ENCODE results near the gene CLIP3. TPM values are rescaled to one million over a fixed set of nuclear protein-coding genes. Genes with fewer than 3 reads are reported as not detected.

CLIP3 gene
- total and polyA plus RNA-seq, 2 of the 13 experiments (the other 11 are each of a cell fraction or from before 2014, with no cell fraction given): 0.15 to 1.2 TPM

- POLR2A ChIA-PET: no interaction called here
- no TSS peak for BruUV-seq (replicated peaks)
- CTCF ChIA-PET (ENCODE audit: low intra/inter-chr PET ratio, low total read pairs): no interaction called here
Observed at GRCh38 chr19:36073121-36073876, 40.6 kb upstream of the CLIP3 start.

More at GRCh38 chr19:36073121-36073876, 40.6 kb upstream of the CLIP3 start:
- intact Hi-C loops (cut with micrococcal nuclease; ENCODE audit: unreplicated experiment): no loop called here
- in situ Hi-C loops (cut with HindIII; ENCODE audit: extremely low pct_ligation_motif_present, low pct_unique_long_range_greater_than_20kb): no loop called here
- Histone ChIP-seq H3K27me3 (ENCODE audit: control insufficient read depth in 1 of 2, insufficient read depth in 2 of 2, low read length in 2 of 2) (no peaks in the 10 kb centered on the region), H4K20me1 (ENCODE audit: insufficient read depth, low read length) (no peaks in the 10 kb centered on the region), H3K4me1 (ENCODE audit: insufficient read depth, low read length) (no peaks in the 10 kb centered on the region), H3K79me2 (ENCODE audit: insufficient read depth, low read length) (peaks cover 2% of the 10 kb centered on the region), H2AFZ (ENCODE audit: low read length) (no peak overlapping the region), H3K36me3 (replicated peaks in 1 of 2; ENCODE audit: control insufficient read depth in 1 of 2, insufficient read depth in 2 of 2, low read length in 2 of 2) (peaks cover 7 to 38% of the 10 kb centered on the region in 2 experiments), H3K4me3 (replicated peaks in 1 of 3; ENCODE audit: insufficient read depth in 1 of 3, low read depth in 2 of 3, low read length in 3 of 3) (no peak overlapping the region), H3K27ac (ENCODE audit: extremely low read length, insufficient read depth, low read length) (no peak overlapping the region), H3K9me3 (ENCODE audit: low read length) (no peaks in the 10 kb centered on the region), H3K4me2 (ENCODE audit: low read depth, low read length) (no peak overlapping the region), H3K9ac (ENCODE audit: insufficient read depth, low read depth, low read length) (no peak overlapping the region)
- TF ChIP-seq KAT7 (CRISPR knock-in tag; IDR thresholded peaks at IDR 0.05; ENCODE audit: borderline replicate concordance) (no peak), MEIS1 (CRISPR knock-in tag; IDR thresholded peaks at IDR 0.05; ENCODE audit: borderline replicate concordance) (peak; percentile 92; the same call in 1 of the 2 replicates), RFX5 (IDR thresholded peaks at IDR 0.05; ENCODE audit: low read depth, low read length) (0 out of 2 replicates have a peak, but pooled peaks have one; percentile 41), BCL6 (CRISPR knock-in tag; IDR thresholded peaks at IDR 0.05) (no peak), MEIS2 (CRISPR knock-in tag; IDR thresholded peaks at IDR 0.05) (peak; percentile 98), HOXA5 (CRISPR knock-in tag; IDR thresholded peaks at IDR 0.05) (peak; percentile 99), HOXD1 (CRISPR knock-in tag; IDR thresholded peaks at IDR 0.05) (peak; percentile 100), REST (IDR thresholded peaks at IDR 0.05; ENCODE audit: borderline replicate concordance in 1 of 2, low read depth in 1 of 2, low read length in 2 of 2) (peak in 1 of 2 experiments; percentile 69; a peak in 1 of 4 replicates)
- TF ChIP-seq, protein P1, sequence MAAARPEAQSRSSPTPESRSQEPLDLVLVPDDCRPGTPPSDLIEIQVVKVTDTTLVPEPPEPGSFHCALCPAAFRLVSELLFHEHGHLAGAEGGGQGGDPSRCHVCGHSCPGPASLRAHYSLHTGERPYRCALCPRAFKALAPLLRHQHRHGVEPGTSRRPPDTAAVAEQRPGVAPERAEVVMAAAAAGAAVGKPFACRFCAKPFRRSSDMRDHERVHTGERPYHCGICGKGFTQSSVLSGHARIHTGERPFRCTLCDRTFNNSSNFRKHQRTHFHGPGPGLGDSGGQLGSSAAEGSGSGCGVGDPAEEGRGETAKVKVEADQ (CRISPR knock-in tag; IDR thresholded peaks at IDR 0.05; ENCODE audit: borderline replicate concordance): no peak
- TF ChIP-seq, protein P2, sequence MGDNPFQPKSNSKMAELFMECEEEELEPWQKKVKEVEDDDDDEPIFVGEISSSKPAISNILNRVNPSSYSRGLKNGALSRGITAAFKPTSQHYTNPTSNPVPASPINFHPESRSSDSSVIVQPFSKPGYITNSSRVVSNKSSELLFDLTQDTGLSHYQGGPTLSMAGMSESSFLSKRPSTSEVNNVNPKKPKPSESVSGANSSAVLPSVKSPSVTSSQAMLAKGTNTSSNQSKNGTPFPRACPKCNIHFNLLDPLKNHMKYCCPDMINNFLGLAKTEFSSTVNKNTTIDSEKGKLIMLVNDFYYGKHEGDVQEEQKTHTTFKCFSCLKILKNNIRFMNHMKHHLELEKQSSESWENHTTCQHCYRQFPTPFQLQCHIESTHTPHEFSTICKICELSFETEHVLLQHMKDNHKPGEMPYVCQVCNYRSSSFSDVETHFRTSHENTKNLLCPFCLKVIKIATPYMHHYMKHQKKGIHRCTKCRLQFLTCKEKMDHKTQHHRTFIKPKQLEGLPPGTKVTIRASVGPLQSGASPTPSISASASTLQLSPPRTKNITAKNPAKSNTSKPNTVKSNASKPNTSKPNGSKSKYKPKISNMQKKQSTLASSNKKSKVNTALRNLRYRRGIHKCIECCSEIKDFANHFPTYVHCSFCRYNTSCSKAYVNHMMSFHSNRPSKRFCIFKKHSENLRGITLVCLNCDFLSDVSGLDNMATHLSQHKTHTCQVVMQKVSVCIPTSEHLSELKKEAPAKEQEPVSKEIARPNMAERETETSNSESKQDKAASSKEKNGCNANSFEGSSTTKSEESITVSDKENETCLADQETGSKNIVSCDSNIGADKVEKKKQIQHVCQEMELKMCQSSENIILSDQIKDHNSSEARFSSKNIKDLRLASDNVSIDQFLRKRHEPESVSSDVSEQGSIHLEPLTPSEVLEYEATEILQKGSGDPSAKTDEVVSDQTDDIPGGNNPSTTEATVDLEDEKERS (CRISPR knock-in tag; IDR thresholded peaks at IDR 0.05): no peak
- TF ChIP-seq, protein P3, sequence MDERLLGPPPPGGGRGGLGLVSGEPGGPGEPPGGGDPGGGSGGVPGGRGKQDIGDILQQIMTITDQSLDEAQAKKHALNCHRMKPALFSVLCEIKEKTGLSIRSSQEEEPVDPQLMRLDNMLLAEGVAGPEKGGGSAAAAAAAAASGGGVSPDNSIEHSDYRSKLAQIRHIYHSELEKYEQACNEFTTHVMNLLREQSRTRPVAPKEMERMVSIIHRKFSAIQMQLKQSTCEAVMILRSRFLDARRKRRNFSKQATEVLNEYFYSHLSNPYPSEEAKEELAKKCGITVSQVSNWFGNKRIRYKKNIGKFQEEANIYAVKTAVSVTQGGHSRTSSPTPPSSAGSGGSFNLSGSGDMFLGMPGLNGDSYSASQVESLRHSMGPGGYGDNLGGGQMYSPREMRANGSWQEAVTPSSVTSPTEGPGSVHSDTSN (CRISPR knock-in tag; IDR thresholded peaks at IDR 0.05): peak; percentile 53; the same call in 1 of the 2 replicates
- WGBS (ENCODE audit: low lambda C conversion rate): 89% methylated on average over 7 of the region's 10 CpGs
- no peak for ATAC-seq
- no peak for FAIRE-seq
- DNase-seq (ENCODE audit: low spot score): no peak

Data from HepG2 (cell line).